Parathyroid adenoma (tissue), 2 donors: Measurements from ENCODE around the gene ATP6V0A1.

Experiments used
- H2AFZ ChIP-seq: fragments of 300-600 bp; sonication (generic); one replicate; pipeline ENCODE4 v1.7.0; 2017; ENCODE audit warnings: antibody characterized with exemption, mild to moderate bottlenecking
- H3K27ac ChIP-seq: fragments of 300-600 bp; sonication (generic); one replicate; pipeline ENCODE4 v1.7.0; 2017
- H3K27me3 ChIP-seq: fragments of 300-600 bp; sonication (generic); one replicate; pipeline ENCODE4 v1.7.0; 2017; ENCODE audit warnings: low read length; ENCODE audit not compliant: control insufficient read depth, insufficient read depth
- H3K36me3 ChIP-seq: fragments of 300-600 bp; sonication (generic); one replicate; pipeline ENCODE4 v1.7.0; 2017; ENCODE audit warnings: low read length; ENCODE audit not compliant: control insufficient read depth, insufficient read depth
- H3K4me1 ChIP-seq: fragments of 300-600 bp; sonication (generic); one replicate; pipeline ENCODE4 v1.7.0; 2017; ENCODE audit warnings: control low read depth
- H3K4me2 ChIP-seq: fragments of 300-600 bp; sonication (generic); one replicate; pipeline ENCODE4 v1.7.0; 2017; ENCODE audit warnings: low read length
- H3K4me3 ChIP-seq: fragments of 300-600 bp; sonication (generic); one replicate; pipeline ENCODE4 v1.7.0; 2017; ENCODE audit warnings: low read depth, low read length
- H3K79me2 ChIP-seq: fragments of 300-600 bp; sonication (generic); one replicate; pipeline ENCODE4 v1.7.0; 2017; ENCODE audit warnings: control low read depth
- H3K9ac ChIP-seq: fragments of 300-600 bp; sonication (generic); one replicate; pipeline ENCODE4 v1.7.0; 2017; ENCODE audit warnings: mild to moderate bottlenecking
- H3K9me3 ChIP-seq: fragments of 300-600 bp; sonication (generic); one replicate; pipeline ENCODE4 v1.7.0; 2017; ENCODE audit warnings: low read length; ENCODE audit not compliant: control insufficient read depth
- CTCF ChIP-seq: fragments of 300-600 bp; sonication (generic); IDR thresholded peaks from one replicate; pipeline ENCODE4 v1.7.0; 2017; ENCODE audit warnings: antibody characterized with exemption, mild to moderate bottlenecking
- donor health status: primary hyperparathyroidism.

ATP6V0A1 gene

GRCh38 chr17:42424991-42425610, 33.6 kb upstream of the ATP6V0A1 start:
- peaks cover 3% of the 10 kb centered on the region for H3K4me1 ChIP-seq
- no peak for TF ChIP-seq CTCF
- no peak overlapping the region for H3K4me3 ChIP-seq
- H2AFZ ChIP-seq, result no peak overlapping the region
- H3K4me2 ChIP-seq, result no peak overlapping the region
- H3K36me3 ChIP-seq, result no peaks in the 10 kb centered on the region
- H3K79me2 ChIP-seq, result peaks cover 3% of the 10 kb centered on the region
- H3K27ac ChIP-seq, result no peak overlapping the region
- H3K27me3 ChIP-seq, result no peaks in the 10 kb centered on the region
- H3K9me3 ChIP-seq, result no peaks in the 10 kb centered on the region
- H3K9ac ChIP-seq, result no peak overlapping the region

- no peak overlapping the region for H3K27ac ChIP-seq
These were observed 30.3 kb upstream of the ATP6V0A1 start for GRCh38 chr17:42428141-42428944.

GRCh38 chr17:42429726-42430447, 28.8 kb upstream of the ATP6V0A1 start:
- H3K9ac ChIP-seq, result no peak overlapping the region

More at GRCh38 chr17:42428141-42428944, 30.3 kb upstream of the ATP6V0A1 start:
- H3K79me2 ChIP-seq, result peaks cover 3% of the 10 kb centered on the region
- no peak overlapping the region for H3K4me2 ChIP-seq
- peak overlapping the region; percentile 54 for H2AFZ ChIP-seq
- H3K4me3 ChIP-seq, result no peak overlapping the region
- no peaks in the 10 kb centered on the region for H3K27me3 ChIP-seq
- H3K4me1 ChIP-seq, result peaks cover 3% of the 10 kb centered on the region
- peak; percentile 73 for TF ChIP-seq CTCF
- no peaks in the 10 kb centered on the region for H3K9me3 ChIP-seq
- H3K36me3 ChIP-seq, result no peaks in the 10 kb centered on the region
- H3K9ac ChIP-seq, result no peak overlapping the region

GRCh38 chr17:42431758-42432161, 26.9 kb upstream of the ATP6V0A1 start:
- no peaks in the 10 kb centered on the region for H3K9me3 ChIP-seq
- no peaks in the 10 kb centered on the region for H3K36me3 ChIP-seq
- peaks cover 3% of the 10 kb centered on the region for H3K79me2 ChIP-seq
- no peak for TF ChIP-seq CTCF
- no peak overlapping the region for H2AFZ ChIP-seq
- peaks cover 3% of the 10 kb centered on the region for H3K4me1 ChIP-seq
- no peak overlapping the region for H3K4me3 ChIP-seq
- H3K27ac ChIP-seq, result no peak overlapping the region
- H3K4me2 ChIP-seq, result no peak overlapping the region
- H3K27me3 ChIP-seq, result no peaks in the 10 kb centered on the region
- no peak overlapping the region for H3K9ac ChIP-seq

More at GRCh38 chr17:42429726-42430447, 28.8 kb upstream of the ATP6V0A1 start:
- H3K36me3 ChIP-seq, result no peaks in the 10 kb centered on the region
- no peak for TF ChIP-seq CTCF
- no peak overlapping the region for H3K4me2 ChIP-seq
- no peak overlapping the region for H3K27ac ChIP-seq
- H3K79me2 ChIP-seq, result peaks cover 3% of the 10 kb centered on the region
- no peaks in the 10 kb centered on the region for H3K27me3 ChIP-seq
- no peaks in the 10 kb centered on the region for H3K9me3 ChIP-seq
- peaks cover 3% of the 10 kb centered on the region for H3K4me1 ChIP-seq
- H3K4me3 ChIP-seq, result no peak overlapping the region
- no peak overlapping the region for H2AFZ ChIP-seq
